Right kidney (tissue), 1 donor: Measurements from ENCODE around the gene PLA2G1B.
A peak's percentile ranks its signal among the peaks of the same experiment; 100 is the strongest.
"Not testable (repeated sequence)": the region's sequence is repeated elsewhere in the genome, so short reads cannot be mapped to it uniquely, and the experiment has no call there.

ENCODE experiments used
- DNase-seq: peaks from one replicate; pipeline ENCODE4 v3.0.0-alpha.2; 2016

The PLA2G1B gene

DNA sequence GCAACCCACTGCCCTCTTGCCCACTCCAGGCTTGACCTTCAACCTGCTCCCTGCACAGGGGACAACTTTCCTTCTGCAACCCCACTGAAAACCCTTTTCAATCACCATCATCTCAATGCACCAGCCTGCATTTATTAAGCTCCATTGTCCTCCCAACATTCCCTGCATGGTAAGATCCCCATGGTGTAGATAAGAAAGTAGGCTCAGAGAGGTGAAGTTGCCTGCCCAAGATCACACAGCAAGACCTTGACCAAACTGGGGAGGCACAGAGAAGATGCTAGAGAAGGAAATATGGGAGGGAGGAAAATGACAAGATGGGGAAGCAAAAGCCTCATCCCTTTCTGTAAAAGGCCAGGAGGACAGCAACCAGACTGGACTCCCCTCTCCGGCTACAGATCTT, 31.5 kb upstream of the PLA2G1B start:
- no peak for DNase-seq

DNA sequence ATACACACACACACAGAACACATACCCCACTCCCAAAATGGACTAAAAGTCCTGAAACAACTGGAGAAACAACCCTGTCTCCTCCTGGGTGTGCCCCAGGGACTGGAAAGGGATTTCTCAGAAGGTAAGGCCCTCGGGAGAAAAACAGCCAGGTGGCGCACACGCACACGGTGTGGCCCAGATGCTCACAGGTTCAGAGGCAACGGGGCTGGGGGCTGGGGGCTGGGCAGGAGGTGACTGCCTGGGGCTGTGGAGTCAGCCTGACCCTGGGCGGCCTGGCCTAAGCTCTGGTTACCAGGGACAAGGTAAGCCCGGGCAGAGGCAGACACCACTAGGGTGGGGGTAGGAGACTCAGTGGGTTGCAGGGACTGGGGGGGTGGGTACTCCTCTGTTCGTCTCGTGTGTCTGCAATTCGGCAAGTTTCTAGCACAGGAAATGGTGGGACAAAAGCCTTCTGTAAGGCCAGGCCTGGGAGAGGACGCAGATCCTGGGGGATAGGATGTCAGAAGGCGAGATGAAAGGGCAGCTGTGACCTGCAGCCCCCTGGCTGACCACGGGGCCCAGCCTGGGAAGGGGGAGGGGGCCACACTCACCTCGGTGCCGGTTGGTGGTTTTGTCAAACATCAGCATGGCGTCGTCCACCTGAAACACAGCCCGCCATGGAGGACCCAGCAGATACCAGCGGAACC, 31.0 kb upstream of the PLA2G1B start:
- DNase-seq: no peak

DNA sequence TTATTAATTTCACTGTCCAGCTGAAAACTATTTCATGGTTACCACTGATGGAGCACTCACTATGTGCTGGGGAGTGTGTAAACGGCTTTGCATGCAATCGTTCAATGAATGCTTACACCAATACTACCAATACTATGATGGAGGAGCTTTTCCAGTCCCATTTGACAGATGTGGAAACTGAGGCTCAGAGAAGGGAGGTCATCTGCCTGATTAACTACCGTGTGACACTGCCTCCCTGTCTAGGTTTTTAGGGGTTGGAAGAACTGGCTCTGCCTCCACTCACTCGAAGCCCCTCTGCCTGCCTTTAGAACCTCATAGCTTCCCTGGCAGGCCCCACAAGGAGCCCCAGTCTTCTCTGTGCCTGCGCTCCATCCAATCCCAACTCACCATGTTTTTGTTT, 29.5 kb upstream of the PLA2G1B start:
- no peak for DNase-seq

DNA sequence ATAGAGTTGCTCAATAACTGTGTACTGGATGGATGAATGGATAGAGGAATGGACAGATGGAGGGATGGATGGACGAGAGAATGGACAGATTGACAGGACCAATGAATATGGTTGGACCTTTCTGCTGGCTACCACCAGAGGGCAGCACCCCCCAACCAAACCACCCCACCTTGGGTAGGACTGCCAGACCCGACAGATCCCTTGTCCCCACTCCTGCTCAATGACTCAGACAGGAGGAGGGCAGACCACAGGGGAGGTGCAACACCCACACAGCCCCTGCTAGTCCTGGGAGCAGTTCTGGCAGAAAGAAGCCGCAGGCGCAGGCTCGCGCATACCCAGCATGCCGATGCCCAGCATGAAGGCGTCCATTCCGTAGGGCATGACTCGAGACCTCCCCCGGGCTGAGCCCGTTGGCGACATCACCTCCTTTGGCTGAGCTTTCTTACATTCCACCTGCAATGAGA, 29.0 kb upstream of the PLA2G1B start:
- DNase-seq: peak; percentile 71

DNA sequence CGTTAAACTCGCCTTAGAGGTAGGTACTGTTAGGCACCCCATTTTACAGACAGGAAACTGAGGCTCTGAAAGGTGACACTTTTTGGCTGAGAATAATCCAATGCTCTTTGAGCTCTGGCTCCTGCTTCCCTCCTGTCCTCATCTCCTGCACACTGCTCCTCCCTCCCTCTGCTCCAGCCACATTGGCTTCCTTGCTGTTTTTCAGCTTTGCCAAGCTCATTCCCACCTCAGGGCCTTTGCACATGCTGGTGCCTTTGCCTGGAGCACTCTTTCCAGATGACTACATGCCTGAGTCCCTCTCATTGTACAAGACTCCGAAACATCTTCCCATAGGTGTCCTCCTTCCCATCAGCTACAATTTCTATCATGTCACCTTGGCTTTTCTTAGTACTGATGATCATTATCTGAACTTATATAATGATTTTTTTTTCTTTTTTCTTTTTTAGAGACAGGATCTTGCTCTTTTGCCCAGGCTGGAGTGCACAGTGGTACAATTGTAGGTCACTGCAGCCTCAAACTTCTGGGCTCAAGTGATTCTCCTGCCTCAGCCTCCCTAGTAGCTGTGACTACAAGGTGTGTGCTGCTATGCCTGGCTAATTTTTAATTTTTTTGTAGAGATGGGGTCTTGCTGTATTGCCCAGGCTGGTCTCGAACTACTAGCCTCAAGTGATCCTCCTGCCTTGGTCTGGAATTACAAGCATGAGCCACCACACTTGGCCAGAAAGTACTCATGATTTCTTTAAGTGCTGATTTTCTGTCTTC, 26.2 kb upstream of the PLA2G1B start:
- no peak for DNase-seq

DNA sequence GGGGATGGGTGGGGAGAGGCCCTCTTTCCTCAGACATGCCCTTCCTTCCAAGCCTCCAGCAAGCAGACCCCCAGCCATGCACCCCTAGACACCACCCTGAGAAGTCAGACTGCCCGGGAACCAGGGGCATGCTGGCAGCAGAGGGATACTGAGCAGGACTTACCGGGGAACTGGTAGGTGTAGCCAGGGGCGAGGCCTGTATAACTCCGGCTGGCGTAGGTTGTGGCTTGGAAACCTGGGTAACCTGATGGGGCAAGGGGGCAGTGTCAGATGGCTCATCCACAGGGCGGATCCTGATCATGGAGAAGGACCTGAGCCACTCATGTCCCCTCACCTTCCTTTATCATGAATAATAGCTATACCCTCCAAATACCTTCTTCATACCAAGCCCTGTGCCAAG, 25.6 kb upstream of the PLA2G1B start:
- DNase-seq: no peak

DNA sequence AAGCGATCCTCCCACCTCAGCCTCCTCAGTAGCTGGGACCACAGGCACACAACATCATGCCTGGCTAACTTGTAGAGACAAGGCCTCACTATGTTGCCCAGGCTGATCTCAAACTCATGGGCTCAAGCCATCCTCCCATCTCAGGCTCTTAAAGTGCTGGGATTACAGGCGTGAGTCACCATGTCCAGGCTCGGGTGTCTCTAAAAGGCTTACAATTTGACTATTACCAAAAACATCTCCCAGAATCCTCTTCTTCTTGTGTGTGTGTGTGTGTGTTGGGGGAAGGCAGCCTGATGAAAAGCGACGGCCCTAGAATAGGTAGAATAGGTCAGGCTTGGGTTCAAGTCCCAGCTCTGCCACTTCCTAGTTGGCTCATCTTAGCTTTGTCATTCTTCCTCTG, 24.5 kb upstream of the PLA2G1B start:
- no peak for DNase-seq

DNA sequence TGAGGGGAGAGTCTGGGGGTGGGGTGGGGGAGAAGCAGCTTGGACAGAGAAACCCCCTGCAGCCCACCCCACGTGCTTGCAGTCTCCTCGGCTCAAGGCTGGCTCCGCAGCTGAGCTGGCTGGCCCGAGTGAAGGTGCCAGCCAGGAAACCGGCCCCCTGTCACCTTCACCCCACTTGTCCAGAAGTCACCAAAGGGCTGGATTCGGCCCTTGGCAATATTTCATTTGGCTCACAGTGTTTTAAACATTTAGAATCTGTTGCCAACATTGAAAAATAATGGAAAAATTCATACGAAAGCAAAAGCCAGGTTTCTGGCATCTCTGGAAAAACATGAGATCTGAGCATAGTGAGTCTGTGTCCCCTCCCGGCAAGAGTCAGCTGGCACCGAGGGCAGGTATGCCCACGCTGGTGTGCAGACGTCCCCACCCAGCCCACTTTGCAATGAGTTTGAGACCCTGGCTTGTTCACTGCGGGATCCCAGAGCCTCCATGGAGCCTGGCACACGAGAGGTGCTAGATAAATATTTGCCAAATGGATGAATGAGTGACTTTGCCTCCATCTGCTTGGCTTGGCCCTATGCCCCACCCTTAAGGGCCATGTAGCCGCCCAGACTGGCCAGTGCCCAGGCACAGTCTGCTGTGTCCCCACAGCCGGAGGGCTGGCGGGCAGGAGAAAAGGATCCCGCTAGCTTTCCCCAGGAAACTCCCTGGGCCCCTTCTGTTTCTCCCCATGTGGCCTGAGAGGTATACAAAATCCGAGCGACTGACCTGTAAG, 23.2 kb upstream of the PLA2G1B start:
- no peak for DNase-seq

DNA sequence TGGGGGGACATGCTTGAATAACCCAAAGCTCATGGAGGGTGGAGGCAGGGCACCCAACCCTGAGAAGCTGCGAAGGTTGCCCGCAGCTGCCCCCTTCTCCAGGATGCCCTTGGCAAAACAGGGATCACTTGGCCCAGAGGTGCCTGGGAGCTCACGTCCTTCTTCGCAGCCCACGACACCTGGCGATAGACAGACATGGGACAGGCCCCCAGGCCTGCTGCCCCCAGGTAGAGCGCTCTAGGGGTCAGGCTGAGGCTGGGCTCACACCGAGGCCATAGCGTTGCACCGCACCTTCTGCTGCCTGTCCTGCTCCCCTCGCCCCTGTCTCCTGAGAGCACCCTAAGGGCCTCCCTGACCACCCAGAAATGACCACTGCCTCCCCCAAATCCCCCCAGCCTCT, 20.2 kb upstream of the PLA2G1B start:
- no peak for DNase-seq

DNA sequence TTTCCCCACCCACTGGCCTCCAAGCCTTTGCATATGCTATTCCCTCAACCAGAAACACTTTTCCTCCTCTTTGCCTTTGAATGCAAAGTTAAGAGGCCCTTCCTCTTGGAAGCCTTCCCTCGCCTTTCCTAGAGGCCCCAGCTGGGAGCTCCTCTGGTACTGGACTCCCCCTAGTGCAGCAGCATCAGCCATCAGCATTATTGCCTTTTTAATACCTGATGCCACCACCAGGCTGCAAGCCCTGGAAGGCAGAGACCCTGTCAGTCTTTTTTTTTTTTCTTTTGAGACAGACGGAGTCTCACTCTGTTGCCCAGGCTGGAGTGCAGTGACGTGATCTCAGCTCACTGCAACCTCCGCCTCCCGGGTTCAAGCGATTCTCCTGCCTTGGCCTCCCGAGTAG, 19.1 kb upstream of the PLA2G1B start:
- no peak for DNase-seq

DNA sequence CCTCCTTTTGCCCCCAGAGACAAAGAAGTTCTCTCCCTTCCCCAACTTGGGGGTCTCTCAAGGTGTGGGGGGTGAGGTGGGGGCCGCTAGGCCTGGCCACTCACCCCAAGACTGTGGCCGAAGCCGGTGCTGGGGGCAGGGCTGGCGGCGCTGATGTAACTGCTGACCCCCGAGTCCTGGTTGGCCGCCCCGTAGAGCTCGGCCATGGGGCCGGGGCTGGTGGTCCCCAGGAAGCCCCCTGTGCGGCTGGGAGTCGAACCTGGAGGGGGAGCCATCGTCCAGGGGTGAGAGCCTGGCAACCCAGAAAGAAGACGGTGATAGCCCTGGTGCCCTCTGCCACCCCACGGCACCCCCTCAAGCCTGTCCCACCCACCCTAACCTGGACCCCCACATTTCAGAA, 18.5 kb upstream of the PLA2G1B start:
- no peak for DNase-seq

DNA sequence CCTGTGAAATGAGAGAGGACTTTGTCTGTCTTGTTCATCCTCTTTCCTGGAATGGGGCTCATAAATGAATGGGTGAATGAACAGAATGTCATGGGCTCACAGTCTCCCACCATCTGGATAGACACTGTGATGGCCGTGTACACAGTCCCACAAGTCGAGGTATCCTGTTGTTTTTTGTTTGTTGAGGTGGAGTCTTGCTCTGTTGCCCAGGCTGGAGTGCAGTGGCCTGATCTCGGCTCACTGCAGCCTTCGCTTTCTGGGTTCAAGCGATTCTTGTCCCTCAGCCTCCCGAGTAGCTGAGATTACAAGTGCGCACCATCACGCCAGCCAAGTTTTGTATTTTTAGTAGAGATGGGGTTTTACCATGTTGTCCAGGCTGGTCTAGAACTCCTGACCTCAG, 16.1 kb upstream of the PLA2G1B start:
- no peak for DNase-seq

DNA sequence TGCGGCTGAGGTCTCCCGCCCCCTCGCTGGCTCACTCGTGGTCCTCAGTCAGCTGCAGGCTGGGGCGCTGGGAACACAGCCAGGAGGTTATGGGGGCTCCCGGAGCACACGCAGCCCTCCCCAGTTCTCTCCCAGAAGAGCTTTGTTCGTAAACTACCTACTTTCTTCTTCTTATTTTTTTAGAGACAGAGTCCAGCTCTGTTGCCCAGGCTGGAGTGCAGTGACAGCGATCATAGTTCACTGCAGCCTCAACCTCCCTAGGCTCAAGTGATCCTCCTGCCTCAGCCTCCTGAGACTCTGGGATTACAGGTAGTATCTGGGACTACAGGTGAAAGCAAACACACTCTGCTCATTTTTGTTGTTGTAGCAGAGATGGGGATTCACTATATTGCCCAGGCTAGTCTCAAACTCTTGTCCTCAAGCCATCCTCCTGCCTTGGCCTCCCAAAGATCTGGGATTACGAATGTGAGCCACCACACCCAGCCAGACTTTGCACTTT, 15.5 kb upstream of the PLA2G1B start:
- DNase-seq: no peak

DNA sequence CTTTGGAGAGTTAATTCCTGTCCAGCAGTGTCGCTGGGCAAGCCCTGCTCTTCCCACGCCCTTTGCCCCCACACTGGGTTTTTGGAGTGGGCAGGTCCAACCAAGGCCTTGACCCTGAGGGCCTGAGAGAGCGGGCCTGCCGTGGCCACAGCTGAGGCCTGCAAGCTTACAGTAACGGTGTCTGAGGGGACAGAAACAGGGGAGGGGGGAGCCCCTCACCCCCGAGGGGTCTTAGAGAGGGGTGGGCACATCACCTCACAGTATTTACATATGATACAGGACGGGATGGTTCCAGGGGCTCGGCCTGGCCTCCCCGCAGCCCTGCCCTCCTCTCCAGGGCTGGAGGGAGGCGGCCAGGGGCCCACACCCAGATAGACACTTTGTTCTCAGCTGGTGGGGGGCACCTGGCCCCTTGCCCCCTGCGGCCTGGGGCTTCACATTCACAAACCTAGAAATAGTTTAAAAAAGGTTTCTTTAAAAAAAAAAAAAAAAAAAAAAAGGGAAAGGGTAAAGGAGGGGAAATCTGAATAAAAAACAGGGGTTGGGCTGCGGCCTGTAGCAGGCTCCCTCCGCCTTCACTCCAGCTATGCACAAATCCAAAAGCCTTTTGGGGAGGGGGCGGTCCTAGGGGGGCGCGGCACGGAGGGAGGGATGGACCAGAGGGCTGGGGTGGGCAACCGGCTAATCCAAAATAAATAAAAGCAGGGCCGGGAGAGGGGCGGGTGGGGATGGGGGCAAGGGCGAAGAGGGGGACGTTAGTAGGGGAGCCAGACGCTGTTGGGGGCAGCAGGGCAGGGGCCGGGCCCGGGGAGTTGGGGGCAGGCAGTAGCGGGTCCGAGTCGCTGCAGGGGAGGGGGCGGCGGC, 14.8 kb upstream of the PLA2G1B start:
- DNase-seq: no peak

DNA sequence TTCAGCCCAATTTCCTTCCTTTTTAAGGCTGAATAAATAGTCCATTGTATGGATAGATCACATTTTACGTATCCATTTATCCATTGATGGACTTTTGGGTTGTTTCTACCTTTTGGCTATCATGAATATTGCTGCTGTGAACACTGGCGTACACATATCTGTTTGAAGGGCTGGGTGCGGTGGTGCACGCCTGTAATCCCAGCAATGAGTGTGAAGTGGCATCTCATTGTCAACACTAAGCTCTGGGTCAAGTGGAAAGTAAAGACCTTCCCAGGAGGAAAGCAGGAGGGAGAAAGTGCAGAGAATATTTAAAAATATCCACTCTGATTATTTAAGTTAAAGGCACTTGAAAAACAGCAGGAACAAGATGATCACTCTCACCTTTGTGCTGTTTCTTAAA, 11.7 kb upstream of the PLA2G1B start:
- DNase-seq: no peak

DNA sequence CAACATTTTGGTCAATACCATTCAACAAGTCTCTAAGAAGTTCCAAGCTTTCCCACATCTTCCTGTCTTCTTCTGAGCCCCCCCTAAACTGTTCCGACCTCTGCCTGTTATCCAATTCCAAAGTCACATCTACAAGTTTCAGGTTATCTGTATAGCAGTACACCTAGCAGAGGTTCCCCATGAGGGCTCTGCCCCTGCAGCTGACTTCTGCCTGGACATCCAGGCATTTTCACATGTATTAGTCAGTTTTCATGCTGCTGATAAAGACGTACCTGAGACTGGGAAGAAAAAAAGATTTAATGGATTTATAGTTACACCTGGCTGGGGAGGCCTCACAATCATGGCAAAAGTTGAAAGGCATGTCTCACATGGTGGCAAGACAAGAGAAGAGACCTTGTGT, 10.2 kb upstream of the PLA2G1B start:
- DNase-seq: no peak

DNA sequence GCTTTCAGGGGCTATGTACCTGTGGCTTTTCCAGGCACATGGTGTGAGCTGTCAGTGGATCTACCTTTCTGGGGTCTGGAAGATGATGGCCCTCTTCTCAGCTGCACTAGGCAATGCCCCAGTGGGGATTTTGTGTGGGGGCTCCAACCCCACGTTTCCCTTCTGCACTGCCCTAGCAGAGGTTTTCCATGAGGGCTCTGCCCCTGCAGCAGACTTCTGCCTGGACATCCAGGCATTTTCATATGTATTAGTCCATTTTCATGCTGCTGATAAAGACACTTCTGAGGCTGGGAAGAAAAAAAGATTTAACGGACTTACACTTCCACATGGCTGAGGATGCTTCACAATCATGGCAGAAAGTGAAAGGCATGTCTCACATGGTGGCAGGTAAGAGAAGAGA, 8.8 kb upstream of the PLA2G1B start:
- DNase-seq: not testable (repeated sequence)

DNA sequence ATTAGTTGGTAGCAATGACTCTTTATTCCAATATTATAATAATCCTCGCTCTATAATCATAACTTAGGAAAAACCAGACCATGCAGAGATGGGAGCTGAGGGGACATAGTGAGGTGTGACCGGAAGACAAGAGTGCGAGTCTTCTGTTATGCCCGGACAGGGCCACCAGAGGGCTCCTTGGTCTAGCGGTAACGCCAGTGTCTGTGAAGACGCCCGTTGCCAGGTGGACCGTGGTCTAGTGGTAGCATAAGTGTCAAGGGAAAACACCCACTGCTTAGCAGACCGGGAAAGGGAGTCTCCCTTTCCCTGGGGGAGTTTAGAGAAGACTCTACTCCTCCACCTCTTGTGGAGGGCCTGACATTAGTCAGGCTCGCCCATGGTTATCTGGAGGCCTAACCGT, 7.9 kb upstream of the PLA2G1B start:
- peak; percentile 45 for DNase-seq

DNA sequence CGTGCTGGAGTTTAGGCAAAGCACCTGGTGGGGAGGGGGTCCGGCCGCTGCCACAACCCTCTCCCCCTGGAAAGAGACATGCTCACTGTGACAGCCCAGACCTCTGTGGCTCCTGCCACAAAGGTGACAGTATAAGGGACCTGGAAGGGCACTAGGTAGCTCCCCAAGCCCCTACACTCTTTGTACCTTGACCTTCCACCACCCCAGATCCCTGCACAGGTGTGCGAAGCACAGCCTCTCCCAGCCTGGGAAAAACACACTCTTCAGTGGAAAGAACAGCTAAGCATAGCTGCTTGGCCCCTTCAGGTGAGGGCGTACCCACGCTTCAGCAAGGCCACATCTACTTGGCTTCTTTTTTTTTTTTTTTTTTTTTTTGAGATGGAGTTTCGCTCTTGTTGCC, 4.9 kb upstream of the PLA2G1B start:
- DNase-seq: no peak

DNA sequence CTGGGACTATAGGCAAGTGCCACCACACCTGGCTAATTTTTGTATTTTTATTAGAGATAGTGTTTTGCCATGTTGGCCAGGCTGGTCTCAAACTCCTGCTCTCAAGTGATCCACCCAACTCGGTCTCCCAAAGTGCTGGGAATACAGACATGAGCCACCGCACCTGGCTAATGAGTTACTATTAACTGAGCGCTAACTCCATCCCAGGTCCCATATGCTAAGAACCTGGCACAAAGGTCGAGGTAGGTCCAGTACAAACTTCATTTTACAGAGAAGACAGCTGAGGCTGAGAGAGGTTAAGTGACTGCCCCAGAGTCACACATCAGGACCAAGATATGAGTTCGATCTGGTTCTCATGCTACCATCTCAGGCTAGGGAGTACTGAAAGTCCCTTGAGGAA, 4.5 kb upstream of the PLA2G1B start:
- DNase-seq: no peak

DNA sequence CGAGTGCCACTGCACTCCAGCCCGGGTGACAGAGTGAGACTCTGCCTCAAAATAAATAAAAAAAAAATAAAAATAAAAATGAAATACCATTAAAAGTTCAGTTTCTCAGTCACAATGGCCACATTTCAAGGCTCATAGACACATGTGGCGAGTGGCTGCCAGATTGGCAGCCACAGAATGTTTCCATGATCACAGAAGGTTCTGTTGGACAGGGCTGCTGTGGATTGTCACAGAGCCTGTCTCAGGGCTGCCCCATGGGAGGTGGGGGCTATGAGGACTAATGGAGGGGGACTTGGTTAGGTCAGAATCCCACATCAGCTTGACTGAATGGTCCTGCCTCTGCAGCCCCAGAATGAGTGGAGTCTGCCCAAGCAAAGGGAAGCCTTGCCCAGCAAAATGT, 3.8 kb upstream of the PLA2G1B start:
- DNase-seq: no peak

DNA sequence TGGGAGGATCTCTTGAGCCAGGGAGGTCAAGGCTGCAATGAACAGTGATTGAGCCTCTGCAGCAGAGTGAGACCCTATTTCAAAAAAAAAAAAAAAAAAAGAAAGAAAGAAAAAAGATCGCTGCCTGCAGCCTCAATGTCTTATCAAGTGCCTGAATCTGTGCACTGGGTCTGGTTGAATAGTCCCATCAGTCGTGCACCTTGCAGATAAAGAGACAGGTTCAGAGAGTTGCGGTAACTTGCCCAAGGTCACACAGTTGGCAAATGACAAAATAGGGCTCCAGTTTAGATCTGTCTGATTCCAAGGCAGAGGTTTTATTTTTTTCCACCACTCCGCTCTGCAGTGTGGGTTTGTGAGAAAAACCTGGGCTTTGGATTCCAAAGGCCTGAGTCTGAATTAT, 649 bp upstream of the PLA2G1B start:
- DNase-seq: no peak
